GM19452 (cell line): ENCODE data around the gene GJA8.
A peak's percentile ranks its signal among the peaks of the same experiment; 100 is the strongest.
"Not testable (repeated sequence)": the region's sequence is repeated elsewhere in the genome, so short reads cannot be mapped to it uniquely, and the experiment has no call there.

Source experiments
- ATAC-seq: cut with Tn5 transposase; IDR thresholded peaks from one replicate; pipeline ENCODE4 v1.9.1; 2021; ENCODE audit not compliant: unreplicated experiment

The GJA8 gene

GRCh38 chr1:147927215-147927614 is 24.6 kb downstream of the GJA8 start:
- not testable (repeated sequence) for ATAC-seq

GRCh38 chr1:147927689-147928088 is 25.1 kb downstream of the GJA8 start:
- ATAC-seq: not testable (repeated sequence)

DNA sequence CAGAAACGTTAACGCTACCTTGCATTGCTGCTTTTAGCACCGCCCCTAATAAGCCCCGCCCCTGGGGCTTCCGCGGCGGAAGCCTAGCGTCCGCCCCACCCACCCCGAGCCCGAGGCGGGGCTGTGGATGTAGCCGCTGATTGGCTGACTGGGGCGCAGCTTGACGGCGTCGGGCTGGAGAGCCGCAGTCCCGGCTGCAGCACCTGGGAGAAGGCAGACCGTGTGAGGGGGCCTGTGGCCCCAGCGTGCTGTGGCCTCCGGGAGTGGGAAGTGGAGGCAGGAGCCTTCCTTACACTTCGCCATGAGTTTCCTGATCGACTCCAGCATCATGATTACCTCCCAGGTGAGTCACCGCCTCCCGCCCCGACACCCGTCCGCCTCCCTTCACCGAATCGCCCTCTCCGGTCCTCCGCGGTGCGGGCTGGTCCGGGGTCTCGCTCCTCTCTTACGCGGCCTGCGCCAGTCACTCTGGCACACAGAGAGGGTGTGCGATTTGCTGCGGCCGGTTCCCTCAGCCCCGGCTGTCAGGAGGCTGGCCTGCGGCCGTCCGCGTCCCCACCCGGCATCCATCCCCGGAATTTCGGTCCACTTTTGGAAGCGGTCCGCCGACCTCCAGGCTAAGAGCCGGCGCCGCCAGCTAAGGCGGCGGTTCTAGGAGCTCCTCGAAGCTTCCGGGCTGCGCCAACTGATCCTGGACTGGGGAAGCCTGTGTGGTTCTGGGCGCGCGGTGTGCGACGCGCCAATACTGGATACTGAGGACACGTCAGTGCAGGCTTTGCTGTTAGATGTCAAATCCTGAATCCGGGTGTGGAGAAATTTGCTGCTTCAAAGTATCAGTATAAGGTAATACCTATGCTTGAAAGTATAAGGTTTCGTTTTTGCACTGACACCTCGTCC is 25.9 kb downstream of the GJA8 start, which contains the start of gene GPR89B:
Gene GPR89B (plus strand): TSS at position 185 of the 897 bp plus-strand sequence. CDS start 117 bp downstream, at position 302.
- peak; percentile 97 for ATAC-seq

- ATAC-seq: not testable (repeated sequence)
Measured at GRCh38 chr1:147931137-147931536, 28.5 kb downstream of the GJA8 start.

- not testable (repeated sequence) for ATAC-seq
Measured at GRCh38 chr1:147935296-147935695, 32.7 kb downstream of the GJA8 start.

- not testable (repeated sequence) for ATAC-seq
Measured at GRCh38 chr1:147940456-147940855, 37.9 kb downstream of the GJA8 start.

DNA sequence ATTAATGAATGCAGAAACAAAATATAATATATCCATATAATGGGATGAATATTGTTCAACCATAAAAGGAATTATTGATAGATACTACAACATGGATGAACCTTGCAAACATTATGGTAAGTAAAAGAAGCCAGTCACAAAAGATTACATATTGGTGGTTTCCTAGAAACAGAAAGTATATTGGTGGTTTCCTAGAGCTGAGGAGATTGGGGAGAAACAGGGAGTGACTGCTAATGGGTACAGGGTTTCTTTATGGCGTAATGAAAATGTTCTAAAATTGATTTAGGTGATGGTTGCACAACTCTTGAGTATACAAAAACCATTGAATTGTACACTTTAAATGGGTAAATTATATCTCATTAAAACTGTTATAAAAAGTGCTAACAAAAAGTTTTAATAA is 40.0 kb downstream of the GJA8 start:
- not testable (repeated sequence) for ATAC-seq

DNA sequence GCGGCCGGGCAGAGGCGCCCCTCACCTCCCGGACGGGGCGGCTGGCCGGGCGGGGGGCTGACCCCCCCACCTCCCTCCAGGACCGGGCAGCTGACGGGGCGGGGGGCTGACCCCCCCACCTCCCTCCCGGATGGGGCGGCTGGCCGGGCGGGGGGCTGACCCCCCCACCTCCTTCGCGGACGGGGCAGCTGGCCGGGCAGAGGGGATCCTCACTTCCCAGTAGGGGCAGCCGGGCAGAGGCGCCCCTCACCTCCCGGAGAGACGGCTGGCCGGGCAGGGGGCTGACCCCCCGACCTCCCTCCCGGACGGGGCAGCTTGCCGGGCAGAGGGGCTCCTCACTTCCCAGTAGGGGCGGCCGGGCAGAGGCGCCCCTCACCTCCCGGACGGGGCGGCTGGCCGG is 46.9 kb downstream of the GJA8 start:
- ATAC-seq: not testable (repeated sequence)
